Liver (tissue), 9 donors: ENCODE results near the gene BCKDK. TPM values are rescaled to one million over a fixed set of nuclear protein-coding genes. Genes with fewer than 3 reads are reported as not detected.

ENCODE experiments used
- DNase-seq: peaks from one replicate; pipeline ENCODE4 v3.0.0-alpha.2; 2017; ENCODE audit warnings: low spot score
- H3K27ac ChIP-seq, 2 donors: one replicate each; pipeline ENCODE4 v1.7.0; 2013; ENCODE audit warnings: inconsistent platforms in 2 of 2, low read length in 2 of 2, control low read depth in 1 of 2, low read depth in 1 of 2, mild to moderate bottlenecking in 1 of 2
- H3K27me3 ChIP-seq, 4 donors: one replicate each; pipeline versions ENCODE4 v1.6.1 to v1.7.0; 2013; ENCODE audit warnings: low read length in 3 of 4, inconsistent platforms in 1 of 4, mild to moderate bottlenecking in 1 of 4, moderate library complexity in 1 of 4; ENCODE audit not compliant: control insufficient read depth in 4 of 4, insufficient read depth in 4 of 4
- H3K36me3 ChIP-seq, 4 donors: one replicate each; pipeline versions ENCODE4 v1.6.1 to v1.7.0; 2013; ENCODE audit warnings: low read length in 3 of 4, mild to moderate bottlenecking in 3 of 4, low read depth in 1 of 4, moderate library complexity in 1 of 4; ENCODE audit not compliant: control insufficient read depth in 4 of 4, insufficient read depth in 3 of 4
- H3K4me1 ChIP-seq, 4 donors: one replicate each; pipeline versions ENCODE4 v1.6.1 to v1.7.0; 2013; ENCODE audit warnings: low read length in 3 of 4, mild to moderate bottlenecking in 3 of 4, moderate library complexity in 1 of 4; ENCODE audit not compliant: control insufficient read depth in 4 of 4, insufficient read depth in 4 of 4
- H3K4me3 ChIP-seq, 3 donors: one replicate each; pipeline versions ENCODE4 v1.6.1 to v1.7.0; 2013; ENCODE audit warnings: low read length in 3 of 3, control low read depth in 1 of 3, low read depth in 1 of 3, mild to moderate bottlenecking in 1 of 3
- H3K9ac ChIP-seq, 2 donors: one replicate each; pipeline ENCODE4 v1.7.0; 2013; ENCODE audit warnings: low read length in 2 of 2, mild to moderate bottlenecking in 2 of 2, moderate library complexity in 2 of 2, control low read depth in 1 of 2, low read depth in 1 of 2
- H3K9me3 ChIP-seq, 4 donors: one replicate each; pipeline versions ENCODE4 v1.6.1 to v1.7.0; 2013; ENCODE audit warnings: low read length in 3 of 4; ENCODE audit not compliant: control insufficient read depth in 4 of 4
- ATF3 ChIP-seq: IDR thresholded peaks from 2 replicates; pipeline ENCODE4 v1.6.1; 2016; ENCODE audit warnings: antibody characterized with exemption
- CTCF ChIP-seq: fragments of 150-350 bp; IDR thresholded peaks from 2 replicates; pipeline ENCODE4 v1.5.1; 2017; ENCODE audit warnings: improper control_type of control experiment, low read depth, low read length; ENCODE audit not compliant: missing input control
- EGR1 ChIP-seq, 2 donors: IDR thresholded peaks; 2 replicates each; pipeline ENCODE4 v1.6.1; 2016 to 2018; ENCODE audit warnings: antibody characterized with exemption in 2 of 2, low read depth in 2 of 2
- FOXA1 ChIP-seq: IDR thresholded peaks from 2 replicates; pipeline ENCODE4 v1.6.1; 2016; ENCODE audit warnings: antibody characterized with exemption
- FOXA2 ChIP-seq: IDR thresholded peaks from 2 replicates; pipeline ENCODE4 v1.6.1; 2016; ENCODE audit warnings: antibody characterized with exemption
- HNF4A ChIP-seq, 2 donors: conservative IDR thresholded peaks; 2 replicates each; pipeline ENCODE4 v1.6.1; 2016; ENCODE audit warnings: antibody characterized with exemption in 2 of 2, mild to moderate bottlenecking in 2 of 2
- HNF4G ChIP-seq: IDR thresholded peaks from 2 replicates; pipeline ENCODE4 v1.6.1; 2016; ENCODE audit warnings: antibody characterized with exemption
- JUND ChIP-seq, 2 donors: IDR thresholded peaks; 2 replicates each; pipeline ENCODE4 v1.6.1; 2016; ENCODE audit warnings: antibody characterized with exemption in 2 of 2
- MAX ChIP-seq: IDR thresholded peaks from 2 replicates; pipeline ENCODE4 v1.6.1; 2016; ENCODE audit warnings: antibody characterized with exemption
- NR2F2 ChIP-seq: IDR thresholded peaks from 2 replicates; pipeline ENCODE4 v1.6.1; 2016; ENCODE audit warnings: antibody characterized with exemption
- RXRA ChIP-seq, 2 donors: IDR thresholded peaks; 2 replicates each; pipeline ENCODE4 v1.6.1; 2017 to 2018; ENCODE audit warnings: antibody characterized with exemption in 2 of 2, mild to moderate bottlenecking in 1 of 2
- SP1 ChIP-seq: IDR thresholded peaks from 2 replicates; pipeline ENCODE4 v1.6.1; 2018; ENCODE audit warnings: antibody characterized with exemption, mild to moderate bottlenecking
- YY1 ChIP-seq: IDR thresholded peaks from 2 replicates; pipeline ENCODE4 v1.6.1; 2016; ENCODE audit warnings: antibody characterized with exemption, mild to moderate bottlenecking
- WGBS: extraction: QIAGEN DNeasy Blood & Tissue Kit; methylation state at CpG from one replicate; pipeline ENCODE4 v1.1.7; 2013; 5-methylcytosine and 5-hydroxymethylcytosine counted together
- polyA plus RNA-seq, 2 donors: library from polyadenylated mRNA; stranded (reverse) in 1 of 2; unstranded in 1 of 2; fragments of 200-250 nt in 1 of 2; fragments of >200 nt in 1 of 2; fragmentation: Nextera tagmentation in 1 of 2; extraction: Ambion mirVana in 1 of 2; gene quantifications; one replicate each; pipeline versions ENCODE4 v1.2.1 to v1.2.3, GENCODE V29; 2013 to 2015
- total RNA-seq, 2 donors: library from RNA; depleted of rRNA; stranded (reverse); fragments of >200 nt; gene quantifications; one replicate each; pipeline ENCODE4 v1.2.3, GENCODE V29; 2014
- TF ChIP-seq, protein P1 (sequence below): IDR thresholded peaks from 2 replicates; pipeline ENCODE4 v1.6.1; 2016; ENCODE audit warnings: antibody characterized with exemption, mild to moderate bottlenecking
- TF ChIP-seq, protein P2 (sequence below): IDR thresholded peaks from 2 replicates; pipeline ENCODE4 v1.6.1; 2016; ENCODE audit warnings: antibody characterized with exemption
- donor health status: healthy.
- donor health status: healthy.
- donor health status: healthy.
- donor health status: healthy.
- donor health status: healthy.

Gene BCKDK
- total and polyA plus RNA-seq, 4 donors = 10.0 to 41.6 (median 34.9) TPM

GRCh38 chr16:31149332-31149731 lies 41.1 kb downstream of the BCKDK start:
- H3K27ac ChIP-seq = no peak overlapping the region
- 79% methylated on average over 5 of the region's 5 CpGs for WGBS

GRCh38 chr16:31149894-31150890 lies 42.0 kb downstream of the BCKDK start, which contains the start of gene PRSS36:
PRSS36 (minus strand) TSS chr16:31150066; CDS start chr16:31150035, 31 bp downstream.
- 86% methylated on average over 11 of the region's 11 CpGs for WGBS
- H3K27ac ChIP-seq = no peak within 1 kb of the TSS
- DNase-seq = no peak
- H3K9ac ChIP-seq = no peak within 1 kb of the TSS
- no peaks in the 10 kb centered on the region for H3K9me3 ChIP-seq
- H3K4me1 ChIP-seq = peaks cover 0 to 5% (median 2%) of the 10 kb centered on the region in 4 donors
- H3K4me3 ChIP-seq = no peak within 1 kb of the TSS
- H3K27me3 ChIP-seq = no peaks in the 10 kb centered on the region
- no peaks in the 10 kb centered on the region for H3K36me3 ChIP-seq
- no peak for TF ChIP-seq SP1
- TF ChIP-seq, protein P1, sequence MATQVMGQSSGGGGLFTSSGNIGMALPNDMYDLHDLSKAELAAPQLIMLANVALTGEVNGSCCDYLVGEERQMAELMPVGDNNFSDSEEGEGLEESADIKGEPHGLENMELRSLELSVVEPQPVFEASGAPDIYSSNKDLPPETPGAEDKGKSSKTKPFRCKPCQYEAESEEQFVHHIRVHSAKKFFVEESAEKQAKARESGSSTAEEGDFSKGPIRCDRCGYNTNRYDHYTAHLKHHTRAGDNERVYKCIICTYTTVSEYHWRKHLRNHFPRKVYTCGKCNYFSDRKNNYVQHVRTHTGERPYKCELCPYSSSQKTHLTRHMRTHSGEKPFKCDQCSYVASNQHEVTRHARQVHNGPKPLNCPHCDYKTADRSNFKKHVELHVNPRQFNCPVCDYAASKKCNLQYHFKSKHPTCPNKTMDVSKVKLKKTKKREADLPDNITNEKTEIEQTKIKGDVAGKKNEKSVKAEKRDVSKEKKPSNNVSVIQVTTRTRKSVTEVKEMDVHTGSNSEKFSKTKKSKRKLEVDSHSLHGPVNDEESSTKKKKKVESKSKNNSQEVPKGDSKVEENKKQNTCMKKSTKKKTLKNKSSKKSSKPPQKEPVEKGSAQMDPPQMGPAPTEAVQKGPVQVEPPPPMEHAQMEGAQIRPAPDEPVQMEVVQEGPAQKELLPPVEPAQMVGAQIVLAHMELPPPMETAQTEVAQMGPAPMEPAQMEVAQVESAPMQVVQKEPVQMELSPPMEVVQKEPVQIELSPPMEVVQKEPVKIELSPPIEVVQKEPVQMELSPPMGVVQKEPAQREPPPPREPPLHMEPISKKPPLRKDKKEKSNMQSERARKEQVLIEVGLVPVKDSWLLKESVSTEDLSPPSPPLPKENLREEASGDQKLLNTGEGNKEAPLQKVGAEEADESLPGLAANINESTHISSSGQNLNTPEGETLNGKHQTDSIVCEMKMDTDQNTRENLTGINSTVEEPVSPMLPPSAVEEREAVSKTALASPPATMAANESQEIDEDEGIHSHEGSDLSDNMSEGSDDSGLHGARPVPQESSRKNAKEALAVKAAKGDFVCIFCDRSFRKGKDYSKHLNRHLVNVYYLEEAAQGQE = no peak
- TF ChIP-seq, protein P2, sequence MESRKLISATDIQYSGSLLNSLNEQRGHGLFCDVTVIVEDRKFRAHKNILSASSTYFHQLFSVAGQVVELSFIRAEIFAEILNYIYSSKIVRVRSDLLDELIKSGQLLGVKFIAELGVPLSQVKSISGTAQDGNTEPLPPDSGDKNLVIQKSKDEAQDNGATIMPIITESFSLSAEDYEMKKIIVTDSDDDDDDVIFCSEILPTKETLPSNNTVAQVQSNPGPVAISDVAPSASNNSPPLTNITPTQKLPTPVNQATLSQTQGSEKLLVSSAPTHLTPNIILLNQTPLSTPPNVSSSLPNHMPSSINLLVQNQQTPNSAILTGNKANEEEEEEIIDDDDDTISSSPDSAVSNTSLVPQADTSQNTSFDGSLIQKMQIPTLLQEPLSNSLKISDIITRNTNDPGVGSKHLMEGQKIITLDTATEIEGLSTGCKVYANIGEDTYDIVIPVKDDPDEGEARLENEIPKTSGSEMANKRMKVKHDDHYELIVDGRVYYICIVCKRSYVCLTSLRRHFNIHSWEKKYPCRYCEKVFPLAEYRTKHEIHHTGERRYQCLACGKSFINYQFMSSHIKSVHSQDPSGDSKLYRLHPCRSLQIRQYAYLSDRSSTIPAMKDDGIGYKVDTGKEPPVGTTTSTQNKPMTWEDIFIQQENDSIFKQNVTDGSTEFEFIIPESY = no peak
- no peak for TF ChIP-seq YY1
- TF ChIP-seq RXRA (IDR thresholded peaks at IDR 0.05) = no peak
- no peak for TF ChIP-seq NR2F2

More at GRCh38 chr16:31149332-31149731, 41.1 kb downstream of the BCKDK start:
- no peaks in the 10 kb centered on the region for H3K27me3 ChIP-seq
- H3K4me1 ChIP-seq = peaks cover 0 to 5% (median 2%) of the 10 kb centered on the region in 4 donors
- H3K9ac ChIP-seq = no peak overlapping the region
- no peaks in the 10 kb centered on the region for H3K9me3 ChIP-seq
- H3K36me3 ChIP-seq = no peaks in the 10 kb centered on the region
- TF ChIP-seq NR2F2 (no peak), HNF4G (no peak), JUND (IDR thresholded peaks at IDR 0.05) (no peak), SP1 (no peak), EGR1 (IDR thresholded peaks at IDR 0.05; ENCODE audit: low read depth in 2 of 2) (no peak), HNF4A (conservative IDR thresholded peaks at IDR 0.05) (no peak), ATF3 (no peak), CTCF (no peak), FOXA1 (no peak), FOXA2 (no peak), MAX (no peak), RXRA (IDR thresholded peaks at IDR 0.05) (no peak)
- TF ChIP-seq, protein P2 = no peak
- DNase-seq = no peak
- no peak overlapping the region for H3K4me3 ChIP-seq
